ENCODE results near the gene FHOD3.

GRCh38 chr18:36706134-36706881 lies 408.8 kb downstream of the FHOD3 start:
- no peak for TF ChIP-seq CTCF (IDR thresholded peaks at IDR 0.05; ENCODE audit: low read length)
- TF ChIP-seq EZH2 (optimal IDR thresholded peaks at IDR 0.05; ENCODE audit: low read depth, low read length), result no peak
- TF ChIP-seq EZH2phosphoT487 (IDR thresholded peaks at IDR 0.05; ENCODE audit: low read length), result no peak

Measured in MM.1S (cell line).